GM12891 (cell line): Measurements from ENCODE around the gene BACE1.

ENCODE experiments used
- PAX5 ChIP-seq: IDR thresholded peaks from 2 replicates; pipeline ENCODE4 v1.6.1; 2011; ENCODE audit warnings: low read length, moderate library complexity, mild to moderate bottlenecking; ENCODE audit not compliant: insufficient read depth, severe bottlenecking
- POLR2A ChIP-seq: IDR thresholded peaks from 2 replicates; pipeline ENCODE4 v1.6.1; 2011; ENCODE audit warnings: low read depth, low read length, control low read depth
- POLR2AphosphoS5 ChIP-seq: IDR thresholded peaks from 2 replicates; pipeline ENCODE4 v1.6.1; 2011; ENCODE audit warnings: low read depth, low read length, control low read depth
- POU2F2 ChIP-seq: IDR thresholded peaks from 2 replicates; pipeline ENCODE4 v1.6.1; 2011; ENCODE audit warnings: low read depth, mild to moderate bottlenecking, control low read depth, low read length, moderate library complexity
- TAF1 ChIP-seq: IDR thresholded peaks from 2 replicates; pipeline ENCODE4 v1.6.1; 2011; ENCODE audit warnings: low read depth, low read length, control low read depth

DNA sequence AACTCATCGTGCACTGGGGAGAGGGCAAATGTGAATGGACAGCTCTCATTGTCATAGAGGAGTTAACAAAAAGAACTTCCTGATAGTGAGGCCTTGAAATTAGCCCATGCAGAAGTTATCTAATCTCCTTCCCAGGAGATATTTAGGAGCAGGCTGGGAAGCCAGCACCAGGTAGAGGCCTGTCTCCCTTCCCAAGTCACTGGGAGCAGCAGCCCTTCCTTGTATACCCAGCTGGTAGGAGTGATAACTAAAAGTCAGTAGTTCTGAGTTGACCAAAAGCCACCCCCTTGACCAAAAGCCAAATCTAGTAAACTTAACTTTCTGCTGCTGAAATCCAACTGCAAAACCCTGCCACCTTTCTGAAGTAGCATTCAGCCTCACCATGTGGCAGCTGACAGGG lies 26.3 kb downstream of the BACE1 start:
- no peak for TF ChIP-seq POLR2A
- TF ChIP-seq POLR2AphosphoS5: no peak
- no peak for TF ChIP-seq TAF1
- no peak for TF ChIP-seq PAX5
- no peak for TF ChIP-seq POU2F2
